ENCODE data around the gene RINT1. TPM values are rescaled to one million over a fixed set of nuclear protein-coding genes. Genes with fewer than 3 reads are reported as not detected.
A peak's percentile ranks its signal among the peaks of the same experiment; 100 is the strongest.

Gene RINT1
- polyA plus RNA-seq, 3 donors = 3.2 to 11.8 (median 5.2) TPM

GRCh38 chr7:105489409-105489808 is 42.6 kb upstream of the RINT1 start:
- H3K4me2 ChIP-seq (replicated peaks; ENCODE audit: extremely low read depth, low read length, poor library complexity, severe bottlenecking) = no peak overlapping the region
- no peaks in the 10 kb centered on the region for H3K79me2 ChIP-seq (ENCODE audit: insufficient read depth, low read length)
- peaks cover 3 to 4% of the 10 kb centered on the region in 2 donors for H3K36me3 Mint-ChIP-seq

DNA sequence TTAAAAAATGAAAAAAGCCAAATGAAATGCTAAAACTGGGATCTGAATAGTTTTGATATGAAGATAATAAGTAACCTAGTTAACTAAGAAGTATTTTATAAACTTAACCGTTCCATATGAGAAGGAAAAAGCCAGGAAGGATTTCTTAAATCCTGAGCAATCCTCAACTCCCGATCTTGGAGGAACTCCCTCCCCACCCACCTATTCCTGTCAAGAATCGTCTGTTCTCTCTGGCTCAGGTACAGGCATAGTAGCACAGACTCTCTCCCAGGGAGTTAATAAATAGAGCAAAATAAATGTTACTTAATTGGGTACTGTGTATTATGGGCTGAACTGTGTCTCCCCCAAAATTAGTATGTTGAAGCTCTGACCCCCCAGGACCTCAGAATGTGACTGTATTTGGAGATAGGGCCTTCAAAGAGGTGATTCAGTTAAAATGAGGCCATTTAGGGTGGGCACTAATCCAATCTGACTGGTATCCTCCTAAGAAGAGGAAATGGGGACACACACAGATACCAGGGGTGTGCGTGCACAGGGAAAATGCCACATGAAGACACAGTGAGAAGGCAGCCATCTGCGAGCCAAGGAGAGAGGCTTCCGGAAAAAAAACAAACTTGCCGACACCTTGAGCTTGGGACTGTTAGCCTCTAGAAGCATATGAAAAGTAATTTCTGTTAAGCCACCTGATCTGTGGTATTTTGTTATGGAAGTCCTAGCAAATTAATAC is 38.6 kb upstream of the RINT1 start:
- no peak for TF ChIP-seq CTCF (IDR thresholded peaks at IDR 0.05)
- Histone ChIP-seq H3K79me2 (ENCODE audit: insufficient read depth, low read length) (no peaks in the 10 kb centered on the region), H4K20me1 (ENCODE audit: insufficient read depth, low read length) (no peaks in the 10 kb centered on the region), H3K36me3 (replicated peaks in 1 of 2; ENCODE audit: control insufficient read depth in 1 of 2, insufficient read depth in 2 of 2, low read length in 2 of 2) (no peaks in the 10 kb centered on the region), H2AFZ (ENCODE audit: insufficient read depth, low read depth, low read length, poor library complexity, severe bottlenecking) (no peak overlapping the region), H3K4me2 (replicated peaks; ENCODE audit: extremely low read depth, low read length, poor library complexity, severe bottlenecking) (no peak overlapping the region), H3K4me1 (ENCODE audit: control insufficient read depth in 1 of 2, insufficient read depth in 2 of 2, low read length in 2 of 2) (no peaks in the 10 kb centered on the region), H3K9ac (ENCODE audit: insufficient read depth, low read length, poor library complexity, severe bottlenecking) (no peak overlapping the region), H3K4me3 (replicated peaks in 1 of 3; ENCODE audit: low read depth in 2 of 3, low read length in 3 of 3) (no peak overlapping the region), H3K27me3 (ENCODE audit: control insufficient read depth in 2 of 2, insufficient read depth in 2 of 2, low read length in 2 of 2) (no peaks in the 10 kb centered on the region), H3K9me3 (replicated peaks in 1 of 2; ENCODE audit: control insufficient read depth in 1 of 2, insufficient read depth in 1 of 2, low read length in 2 of 2) (no peaks in the 10 kb centered on the region), H3K27ac (ENCODE audit: low read depth in 1 of 2, low read length in 2 of 2) (no peak overlapping the region)
- H3K27ac Mint-ChIP-seq = peak overlapping the region in 1 of 7 donors; percentile 47
- no peaks in the 10 kb centered on the region for H3K27me3 Mint-ChIP-seq (ENCODE audit: low read depth in 3 of 3)
- H3K4me1 Mint-ChIP-seq = no peaks in the 10 kb centered on the region
- H3K4me3 Mint-ChIP-seq = no peak overlapping the region
- intact Hi-C loops (cut with micrococcal nuclease) = no loop called here
- WGBS (ENCODE audit: insufficient coverage) = 80% methylated on average over 2 of the region's 7 CpGs
- no peaks in the 10 kb centered on the region for H3K9me3 Mint-ChIP-seq
- peaks cover 0 to 4% of the 10 kb centered on the region in 2 donors for H3K36me3 Mint-ChIP-seq
- no peak for DNase-seq

More at GRCh38 chr7:105489409-105489808, 42.6 kb upstream of the RINT1 start:
- WGBS (ENCODE audit: insufficient coverage) = 100% methylated on average over 1 of the region's 3 CpGs
- Histone ChIP-seq H4K20me1 (ENCODE audit: insufficient read depth, low read length) (no peaks in the 10 kb centered on the region), H3K9me3 (replicated peaks in 1 of 2; ENCODE audit: control insufficient read depth in 1 of 2, insufficient read depth in 1 of 2, low read length in 2 of 2) (no peaks in the 10 kb centered on the region), H3K4me1 (ENCODE audit: control insufficient read depth in 1 of 2, insufficient read depth in 2 of 2, low read length in 2 of 2) (no peaks in the 10 kb centered on the region), H3K9ac (ENCODE audit: insufficient read depth, low read length, poor library complexity, severe bottlenecking) (no peak overlapping the region), H3K27me3 (ENCODE audit: control insufficient read depth in 2 of 2, insufficient read depth in 2 of 2, low read length in 2 of 2) (no peaks in the 10 kb centered on the region), H2AFZ (ENCODE audit: insufficient read depth, low read depth, low read length, poor library complexity, severe bottlenecking) (no peak overlapping the region), H3K36me3 (replicated peaks in 1 of 2; ENCODE audit: control insufficient read depth in 1 of 2, insufficient read depth in 2 of 2, low read length in 2 of 2) (no peaks in the 10 kb centered on the region), H3K4me3 (replicated peaks in 1 of 3; ENCODE audit: low read depth in 2 of 3, low read length in 3 of 3) (no peak overlapping the region), H3K27ac (ENCODE audit: low read depth in 1 of 2, low read length in 2 of 2) (no peak overlapping the region)
- Mint-ChIP-seq H3K9me3 (no peaks in the 10 kb centered on the region), H3K27me3 (ENCODE audit: low read depth in 3 of 3) (no peaks in the 10 kb centered on the region), H3K27ac (no peak overlapping the region), H3K4me3 (no peak overlapping the region), H3K4me1 (no peaks in the 10 kb centered on the region)
- no peak for TF ChIP-seq CTCF (IDR thresholded peaks at IDR 0.05)
- intact Hi-C loops (cut with micrococcal nuclease) = no loop called here
- DNase-seq = no peak
